ENCODE results near the gene IMMT.
"Not testable (repeated sequence)": the region's sequence is repeated elsewhere in the genome, so short reads cannot be mapped to it uniquely, and the experiment has no call there.

DNA sequence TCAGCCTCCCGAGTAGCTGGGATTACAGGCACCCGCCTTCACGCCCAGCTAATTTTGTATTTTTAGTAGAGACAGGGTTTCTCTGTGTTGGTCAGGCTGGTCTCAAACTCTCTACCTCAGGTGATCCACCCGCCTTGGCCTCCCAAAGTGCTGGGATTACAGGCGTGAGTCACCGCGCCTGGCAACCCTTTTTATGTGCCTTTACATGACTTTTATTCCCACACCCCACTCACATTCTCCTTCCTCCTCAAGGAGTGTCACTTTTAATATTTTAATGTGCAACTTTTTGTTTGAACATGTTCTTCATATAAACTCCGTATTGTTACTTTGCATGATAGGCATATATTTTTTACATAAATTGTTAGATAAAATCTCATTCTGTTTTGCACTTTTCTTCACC, 33.3 kb upstream of the IMMT start:
- not testable (repeated sequence) for TF ChIP-seq SIN3A (conservative IDR thresholded peaks at IDR 0.05 in 1 of 2, IDR thresholded peaks at IDR 0.05 in 1 of 2; ENCODE audit: low read depth in 1 of 2, low read length in 2 of 2); RFX5 (IDR thresholded peaks at IDR 0.05; ENCODE audit: borderline replicate concordance, low read depth, low read length); HDAC2 (IDR thresholded peaks at IDR 0.05; ENCODE audit: borderline replicate concordance in 1 of 2, low read depth in 2 of 2, low read length in 2 of 2); BCL11A (IDR thresholded peaks at IDR 0.05; ENCODE audit: low read depth in 2 of 2, low read length in 2 of 2); KDM1A (IDR thresholded peaks at IDR 0.05; ENCODE audit: borderline replicate concordance, low read length)
- TF ChIP-seq, protein P1, sequence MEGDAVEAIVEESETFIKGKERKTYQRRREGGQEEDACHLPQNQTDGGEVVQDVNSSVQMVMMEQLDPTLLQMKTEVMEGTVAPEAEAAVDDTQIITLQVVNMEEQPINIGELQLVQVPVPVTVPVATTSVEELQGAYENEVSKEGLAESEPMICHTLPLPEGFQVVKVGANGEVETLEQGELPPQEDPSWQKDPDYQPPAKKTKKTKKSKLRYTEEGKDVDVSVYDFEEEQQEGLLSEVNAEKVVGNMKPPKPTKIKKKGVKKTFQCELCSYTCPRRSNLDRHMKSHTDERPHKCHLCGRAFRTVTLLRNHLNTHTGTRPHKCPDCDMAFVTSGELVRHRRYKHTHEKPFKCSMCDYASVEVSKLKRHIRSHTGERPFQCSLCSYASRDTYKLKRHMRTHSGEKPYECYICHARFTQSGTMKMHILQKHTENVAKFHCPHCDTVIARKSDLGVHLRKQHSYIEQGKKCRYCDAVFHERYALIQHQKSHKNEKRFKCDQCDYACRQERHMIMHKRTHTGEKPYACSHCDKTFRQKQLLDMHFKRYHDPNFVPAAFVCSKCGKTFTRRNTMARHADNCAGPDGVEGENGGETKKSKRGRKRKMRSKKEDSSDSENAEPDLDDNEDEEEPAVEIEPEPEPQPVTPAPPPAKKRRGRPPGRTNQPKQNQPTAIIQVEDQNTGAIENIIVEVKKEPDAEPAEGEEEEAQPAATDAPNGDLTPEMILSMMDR (IDR thresholded peaks at IDR 0.05; ENCODE audit: control extremely low read depth in 1 of 3, insufficient read depth in 1 of 3, low read depth in 1 of 3, low read length in 3 of 3): not testable (repeated sequence)
- TF ChIP-seq, protein P2, sequence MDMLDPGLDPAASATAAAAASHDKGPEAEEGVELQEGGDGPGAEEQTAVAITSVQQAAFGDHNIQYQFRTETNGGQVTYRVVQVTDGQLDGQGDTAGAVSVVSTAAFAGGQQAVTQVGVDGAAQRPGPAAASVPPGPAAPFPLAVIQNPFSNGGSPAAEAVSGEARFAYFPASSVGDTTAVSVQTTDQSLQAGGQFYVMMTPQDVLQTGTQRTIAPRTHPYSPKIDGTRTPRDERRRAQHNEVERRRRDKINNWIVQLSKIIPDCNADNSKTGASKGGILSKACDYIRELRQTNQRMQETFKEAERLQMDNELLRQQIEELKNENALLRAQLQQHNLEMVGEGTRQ (IDR thresholded peaks at IDR 0.05; ENCODE audit: low read length): not testable (repeated sequence)

Data from H1 (cell line).